CMK (cell line): ENCODE measurements around the gene CNTNAP2.

ENCODE experiments used
- DNase-seq: peaks from one replicate; pipeline ENCODE4 v3.0.0-alpha.2; 2010; ENCODE audit warnings: low read depth

Gene CNTNAP2

GRCh38 chr7:146423446-146423845 is 306.8 kb downstream of the CNTNAP2 start:
- DNase-seq, result no peak

GRCh38 chr7:146424084-146424483 is 307.5 kb downstream of the CNTNAP2 start:
- no peak for DNase-seq

- no peak for DNase-seq
These were observed 316.9 kb downstream of the CNTNAP2 start for GRCh38 chr7:146433501-146433900.

- no peak for DNase-seq
These were observed 326.5 kb downstream of the CNTNAP2 start for GRCh38 chr7:146443102-146443501.

- DNase-seq, result no peak
These were observed 333.0 kb downstream of the CNTNAP2 start for GRCh38 chr7:146449625-146450024.

- no peak for DNase-seq
These were observed 338.6 kb downstream of the CNTNAP2 start for GRCh38 chr7:146455091-146455655.

GRCh38 chr7:146479040-146479439 is 362.4 kb downstream of the CNTNAP2 start:
- no peak for DNase-seq

GRCh38 chr7:146486519-146486918 is 369.9 kb downstream of the CNTNAP2 start:
- no peak for DNase-seq

- DNase-seq, result no peak
These were observed 375.4 kb downstream of the CNTNAP2 start for GRCh38 chr7:146492017-146492416.

GRCh38 chr7:146494952-146495596 is 378.5 kb downstream of the CNTNAP2 start:
- DNase-seq, result no peak

- DNase-seq, result no peak
These were observed 380.1 kb downstream of the CNTNAP2 start for GRCh38 chr7:146496657-146497056.

- DNase-seq, result no peak
These were observed 383.4 kb downstream of the CNTNAP2 start for GRCh38 chr7:146499970-146500369.

- no peak for DNase-seq
These were observed 387.2 kb downstream of the CNTNAP2 start for GRCh38 chr7:146503844-146504243.

GRCh38 chr7:146510088-146510680 is 393.6 kb downstream of the CNTNAP2 start:
- DNase-seq, result no peak

- no peak for DNase-seq
These were observed 397.7 kb downstream of the CNTNAP2 start for GRCh38 chr7:146514304-146514703.

GRCh38 chr7:146528581-146528980 is 412.0 kb downstream of the CNTNAP2 start:
- DNase-seq, result no peak

- no peak for DNase-seq
These were observed 423.2 kb downstream of the CNTNAP2 start for GRCh38 chr7:146539836-146540235.

GRCh38 chr7:146542101-146542500 is 425.5 kb downstream of the CNTNAP2 start:
- no peak for DNase-seq

- no peak for DNase-seq
These were observed 428.1 kb downstream of the CNTNAP2 start for GRCh38 chr7:146544748-146545147.

GRCh38 chr7:146548816-146549215 is 432.2 kb downstream of the CNTNAP2 start:
- no peak for DNase-seq

- no peak for DNase-seq
These were observed 438.0 kb downstream of the CNTNAP2 start for GRCh38 chr7:146554556-146554955.

- no peak for DNase-seq
These were observed 441.4 kb downstream of the CNTNAP2 start for GRCh38 chr7:146557971-146558469.

- no peak for DNase-seq
These were observed 449.3 kb downstream of the CNTNAP2 start for GRCh38 chr7:146565872-146566271.

- no peak for DNase-seq
These were observed 459.3 kb downstream of the CNTNAP2 start for GRCh38 chr7:146575903-146576302.
